ENCODE measurements around the gene PITX3. TPM values are rescaled to one million over a fixed set of nuclear protein-coding genes. Genes with fewer than 3 reads are reported as not detected.

The PITX3 gene
- total RNA-seq, 1 donor from 2014 or later, result not detected

- H3K27ac Mint-ChIP-seq (ENCODE audit: unreplicated experiment), result no peak overlapping the region
- no peak for DNase-seq (ENCODE audit: low spot score)
- no peak for TF ChIP-seq CTCF (IDR thresholded peaks at IDR 0.05; ENCODE audit: unreplicated experiment)
- H3K4me3 Mint-ChIP-seq (ENCODE audit: unreplicated experiment), result no peak overlapping the region
- H3K36me3 Mint-ChIP-seq (ENCODE audit: low read depth, unreplicated experiment), result no peaks in the 10 kb centered on the region
- no peaks in the 10 kb centered on the region for H3K9me3 Mint-ChIP-seq (ENCODE audit: unreplicated experiment)
- peaks cover 38% of the 10 kb centered on the region for H3K4me1 Mint-ChIP-seq (ENCODE audit: unreplicated experiment)
- no peaks in the 10 kb centered on the region for H3K27me3 Mint-ChIP-seq (ENCODE audit: unreplicated experiment)
These were observed 44.9 kb upstream of the PITX3 start for GRCh38 chr10:102286216-102286615.

- no peak overlapping the region for H3K27ac Mint-ChIP-seq (ENCODE audit: unreplicated experiment)
- DNase-seq (ENCODE audit: low spot score), result no peak
- TF ChIP-seq CTCF (IDR thresholded peaks at IDR 0.05; ENCODE audit: unreplicated experiment), result no peak
- H3K36me3 Mint-ChIP-seq (ENCODE audit: low read depth, unreplicated experiment), result no peaks in the 10 kb centered on the region
- peaks cover 44% of the 10 kb centered on the region for H3K4me1 Mint-ChIP-seq (ENCODE audit: unreplicated experiment)
- H3K27me3 Mint-ChIP-seq (ENCODE audit: unreplicated experiment), result no peaks in the 10 kb centered on the region
- H3K4me3 Mint-ChIP-seq (ENCODE audit: unreplicated experiment), result no peak overlapping the region
- H3K9me3 Mint-ChIP-seq (ENCODE audit: unreplicated experiment), result no peaks in the 10 kb centered on the region
These were observed 43.8 kb upstream of the PITX3 start for GRCh38 chr10:102285133-102285532.

- no peak for DNase-seq (ENCODE audit: low spot score)
- Mint-ChIP-seq H3K27ac (ENCODE audit: unreplicated experiment) (no peak overlapping the region), H3K4me1 (ENCODE audit: unreplicated experiment) (peaks cover 50% of the 10 kb centered on the region), H3K9me3 (ENCODE audit: unreplicated experiment) (no peaks in the 10 kb centered on the region), H3K27me3 (ENCODE audit: unreplicated experiment) (peaks cover 1% of the 10 kb centered on the region), H3K36me3 (ENCODE audit: low read depth, unreplicated experiment) (no peaks in the 10 kb centered on the region), H3K4me3 (ENCODE audit: unreplicated experiment) (no peak overlapping the region)
- TF ChIP-seq CTCF (IDR thresholded peaks at IDR 0.05; ENCODE audit: unreplicated experiment), result no peak
These were observed 43.2 kb upstream of the PITX3 start for GRCh38 chr10:102284531-102284930.

DNA sequence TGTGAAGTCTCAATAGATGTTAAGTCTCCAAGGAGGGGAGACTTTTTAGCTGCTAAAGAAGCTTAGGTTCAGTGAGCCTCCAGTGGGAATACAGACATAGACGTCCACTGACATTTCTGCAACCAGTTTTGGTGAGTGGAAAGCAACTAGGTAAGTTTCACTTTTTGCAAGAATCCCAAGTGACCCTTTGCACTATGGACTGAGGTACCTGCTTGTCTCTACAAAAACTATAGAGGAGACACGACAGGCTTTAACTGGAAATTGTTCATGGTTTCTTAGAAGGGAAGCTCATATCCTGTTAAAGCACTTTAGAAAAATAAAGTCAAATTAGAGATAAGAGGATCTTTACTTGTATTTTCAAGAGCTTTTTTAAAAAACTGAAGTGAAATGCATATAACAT lies 42.6 kb upstream of the PITX3 start:
- peaks cover 1% of the 10 kb centered on the region for H3K27me3 Mint-ChIP-seq (ENCODE audit: unreplicated experiment)
- peaks cover 52% of the 10 kb centered on the region for H3K4me1 Mint-ChIP-seq (ENCODE audit: unreplicated experiment)
- H3K9me3 Mint-ChIP-seq (ENCODE audit: unreplicated experiment), result no peaks in the 10 kb centered on the region
- H3K27ac Mint-ChIP-seq (ENCODE audit: unreplicated experiment), result no peak overlapping the region
- no peak for DNase-seq (ENCODE audit: low spot score)
- TF ChIP-seq CTCF (IDR thresholded peaks at IDR 0.05; ENCODE audit: unreplicated experiment), result no peak
- no peak overlapping the region for H3K4me3 Mint-ChIP-seq (ENCODE audit: unreplicated experiment)
- no peaks in the 10 kb centered on the region for H3K36me3 Mint-ChIP-seq (ENCODE audit: low read depth, unreplicated experiment)

GRCh38 chr10:102283488-102283887 lies 42.2 kb upstream of the PITX3 start:
- H3K27ac Mint-ChIP-seq (ENCODE audit: unreplicated experiment), result no peak overlapping the region
- TF ChIP-seq CTCF (IDR thresholded peaks at IDR 0.05; ENCODE audit: unreplicated experiment), result no peak
- no peaks in the 10 kb centered on the region for H3K9me3 Mint-ChIP-seq (ENCODE audit: unreplicated experiment)
- peaks cover 55% of the 10 kb centered on the region for H3K4me1 Mint-ChIP-seq (ENCODE audit: unreplicated experiment)
- H3K36me3 Mint-ChIP-seq (ENCODE audit: low read depth, unreplicated experiment), result no peaks in the 10 kb centered on the region
- peaks cover 1% of the 10 kb centered on the region for H3K27me3 Mint-ChIP-seq (ENCODE audit: unreplicated experiment)
- DNase-seq (ENCODE audit: low spot score), result no peak
- no peak overlapping the region for H3K4me3 Mint-ChIP-seq (ENCODE audit: unreplicated experiment)

Data from endothelial cell (in vitro differentiated cells).